Measurements from ENCODE around the gene C1orf174.

GRCh38 chr1:3872546-3872945 lies 27.5 kb downstream of the C1orf174 start:
- TF ChIP-seq POLR2A (IDR thresholded peaks at IDR 0.05): no peak
- no peak for TF ChIP-seq CTCF (IDR thresholded peaks at IDR 0.05)
